Large intestine (tissue), 3 donors: Measurements from ENCODE around the gene SHISA6. TPM values are rescaled to one million over a fixed set of nuclear protein-coding genes. Genes with fewer than 3 reads are reported as not detected.
"Not testable (repeated sequence)": the region's sequence is repeated elsewhere in the genome, so short reads cannot be mapped to it uniquely, and the experiment has no call there.

ENCODE experiments used
- DNase-seq, 2 donors: peaks; one replicate each; pipeline versions ENCODE4 v3.0.0 to v3.0.0-alpha.2; 2013
- H3K27ac ChIP-seq: one replicate; pipeline ENCODE4 v1.5.1; 2013; ENCODE audit warnings: low read length
- H3K27me3 ChIP-seq: 2 replicates; pipeline ENCODE4 v1.6.1; 2013; ENCODE audit warnings: low read length; ENCODE audit not compliant: control insufficient read depth, insufficient read depth
- H3K36me3 ChIP-seq: 2 replicates; pipeline ENCODE4 v1.6.1; 2013; ENCODE audit warnings: low read length; ENCODE audit not compliant: control insufficient read depth, insufficient read depth
- H3K4me1 ChIP-seq: one replicate; pipeline ENCODE4 v1.6.1; 2013; ENCODE audit warnings: low read length; ENCODE audit not compliant: control insufficient read depth, insufficient read depth
- H3K4me3 ChIP-seq: one replicate; pipeline ENCODE4 v1.5.1; 2013; ENCODE audit warnings: low read length
- H3K9me3 ChIP-seq: one replicate; pipeline ENCODE4 v1.6.1; 2013; ENCODE audit warnings: mild to moderate bottlenecking, low read depth, low read length, moderate library complexity; ENCODE audit not compliant: control insufficient read depth
- WGBS: methylation state at CpG from one replicate; pipeline ENCODE4 v1.1.5; 2013; ENCODE audit warnings: low lambda C conversion rate; ENCODE audit not compliant: insufficient coverage; 5-methylcytosine and 5-hydroxymethylcytosine counted together
- polyA plus RNA-seq: library from polyadenylated mRNA; unstranded; fragments of 120-200 nt; gene quantifications from one replicate; pipeline ENCODE4 v1.2.1, GENCODE V29; 2013

SHISA6 gene
- polyA plus RNA-seq, 1 donor: 0.24 TPM

DNA sequence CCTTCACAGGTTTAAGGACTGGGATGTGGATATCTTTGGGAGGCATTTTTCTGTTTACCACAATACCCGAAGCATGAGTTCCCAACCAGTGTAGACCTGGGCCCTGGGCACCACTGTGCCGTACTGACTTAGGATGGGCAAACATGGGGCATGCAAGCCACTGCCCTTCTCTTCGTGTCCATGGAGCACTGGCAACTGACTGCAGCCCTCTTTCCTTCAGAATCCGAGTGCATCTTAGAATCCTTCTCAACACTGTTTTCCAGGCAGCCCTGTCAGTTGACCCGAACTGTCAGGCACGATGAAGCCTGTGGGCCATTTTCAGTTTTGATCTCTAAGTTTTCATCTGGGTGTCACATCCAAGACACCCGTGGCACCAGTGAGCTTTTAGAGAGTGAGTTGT is 59.2 kb downstream of the SHISA6 start:
- no peak for DNase-seq
- 71% methylated on average over 1 of the region's 7 CpGs for WGBS
- Histone ChIP-seq H3K27me3 (no peaks in the 10 kb centered on the region), H3K4me1 (no peaks in the 10 kb centered on the region), H3K36me3 (no peaks in the 10 kb centered on the region), H3K4me3 (no peak overlapping the region), H3K9me3 (no peaks in the 10 kb centered on the region), H3K27ac (no peak overlapping the region)

DNA sequence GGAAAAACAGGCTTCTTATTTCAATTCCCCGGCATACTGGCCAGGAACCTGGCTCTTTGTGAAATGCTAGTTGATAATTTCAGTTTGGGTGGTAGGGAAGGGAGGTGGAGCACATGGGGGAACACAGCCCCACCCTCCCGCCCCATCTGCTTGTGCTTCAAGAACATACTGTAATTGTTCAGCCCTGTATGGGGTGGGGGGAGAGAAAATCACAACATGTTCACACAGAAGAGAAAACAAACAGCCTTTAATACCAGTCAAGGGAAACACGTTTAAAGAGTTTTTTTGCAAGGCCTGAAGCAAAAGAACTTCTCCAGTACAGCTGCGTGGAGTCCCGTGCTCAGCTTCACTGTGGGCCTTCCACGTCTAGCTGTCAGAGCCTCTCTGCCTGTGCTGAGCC is 59.7 kb downstream of the SHISA6 start:
- H3K4me3 ChIP-seq: no peak overlapping the region

DNA sequence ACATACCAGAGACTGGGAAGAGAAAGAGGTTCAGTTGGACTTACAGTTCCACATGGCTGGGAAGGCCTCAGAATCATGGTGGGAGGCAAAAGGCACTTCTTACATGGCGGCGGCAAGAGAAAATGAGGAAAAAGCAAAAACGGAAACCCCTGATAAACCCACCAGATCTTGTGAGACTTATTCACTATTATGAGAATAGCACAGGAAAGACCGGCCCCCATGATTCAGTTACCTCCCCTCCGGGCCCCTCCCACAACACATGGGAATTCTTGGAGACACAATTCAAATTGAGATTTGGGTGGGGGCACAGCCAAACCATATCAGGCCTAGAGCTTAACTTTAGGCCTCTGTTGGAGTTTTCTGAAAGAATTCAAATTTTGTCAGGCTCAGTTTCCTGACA is 60.9 kb downstream of the SHISA6 start:
- H3K9me3 ChIP-seq, DNase-seq, H3K4me3 ChIP-seq, H3K4me1 ChIP-seq, H3K27ac ChIP-seq, H3K36me3 ChIP-seq, H3K27me3 ChIP-seq: not testable (repeated sequence)
- WGBS: 96% methylated on average over 3 of the region's 5 CpGs

More for the DNA sequence above, 59.7 kb downstream of the SHISA6 start:
- DNase-seq: no peak
- Histone ChIP-seq H3K27ac (no peak overlapping the region), H3K27me3 (no peaks in the 10 kb centered on the region), H3K4me1 (no peaks in the 10 kb centered on the region), H3K9me3 (no peaks in the 10 kb centered on the region), H3K36me3 (no peaks in the 10 kb centered on the region)
- WGBS: no CpG with 5 or more reads among the region's 6 CpGs

DNA sequence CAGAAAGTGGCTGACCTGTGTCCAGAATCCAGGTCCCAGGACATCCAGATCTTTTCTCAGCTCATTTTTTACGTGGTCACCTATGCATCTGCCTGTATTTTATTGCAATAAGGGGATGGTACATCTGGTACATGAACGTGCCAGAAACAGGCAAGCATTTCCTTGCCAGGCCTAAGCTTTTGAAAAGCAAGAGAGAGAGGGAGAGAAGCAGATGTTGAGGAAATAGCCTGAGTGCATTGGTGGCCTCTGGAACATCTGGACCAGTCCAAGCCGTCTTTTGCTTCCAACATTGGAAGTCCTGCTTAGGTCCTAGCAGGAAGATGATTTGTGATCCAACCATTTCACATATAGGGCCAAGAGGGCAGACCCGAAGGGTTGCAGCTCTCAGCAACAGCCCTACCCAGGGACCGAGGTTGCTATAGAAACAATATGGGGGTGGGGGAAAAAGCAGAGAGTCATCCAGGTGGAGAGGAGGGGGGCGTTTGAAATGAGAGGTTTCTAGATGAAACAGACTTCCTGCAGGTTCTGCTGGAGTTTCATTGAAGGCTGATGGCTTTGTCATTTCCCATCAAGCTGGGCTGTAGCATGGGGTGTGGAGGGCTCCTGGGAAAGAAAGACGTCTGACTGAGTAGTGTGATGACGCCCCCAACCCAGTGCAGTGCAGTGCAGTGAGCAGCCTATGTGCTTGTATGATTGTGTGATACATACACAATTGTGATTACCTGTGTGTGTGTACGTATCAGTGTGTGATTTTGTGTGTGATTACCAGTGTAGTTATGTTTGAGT is 61.6 kb downstream of the SHISA6 start:
- Histone ChIP-seq H3K27ac (no peak overlapping the region), H3K9me3 (no peaks in the 10 kb centered on the region), H3K4me1 (no peaks in the 10 kb centered on the region), H3K36me3 (no peaks in the 10 kb centered on the region), H3K4me3 (no peak overlapping the region), H3K27me3 (no peaks in the 10 kb centered on the region)
- WGBS: no CpG with 5 or more reads among the region's 9 CpGs
- no peak for DNase-seq

DNA sequence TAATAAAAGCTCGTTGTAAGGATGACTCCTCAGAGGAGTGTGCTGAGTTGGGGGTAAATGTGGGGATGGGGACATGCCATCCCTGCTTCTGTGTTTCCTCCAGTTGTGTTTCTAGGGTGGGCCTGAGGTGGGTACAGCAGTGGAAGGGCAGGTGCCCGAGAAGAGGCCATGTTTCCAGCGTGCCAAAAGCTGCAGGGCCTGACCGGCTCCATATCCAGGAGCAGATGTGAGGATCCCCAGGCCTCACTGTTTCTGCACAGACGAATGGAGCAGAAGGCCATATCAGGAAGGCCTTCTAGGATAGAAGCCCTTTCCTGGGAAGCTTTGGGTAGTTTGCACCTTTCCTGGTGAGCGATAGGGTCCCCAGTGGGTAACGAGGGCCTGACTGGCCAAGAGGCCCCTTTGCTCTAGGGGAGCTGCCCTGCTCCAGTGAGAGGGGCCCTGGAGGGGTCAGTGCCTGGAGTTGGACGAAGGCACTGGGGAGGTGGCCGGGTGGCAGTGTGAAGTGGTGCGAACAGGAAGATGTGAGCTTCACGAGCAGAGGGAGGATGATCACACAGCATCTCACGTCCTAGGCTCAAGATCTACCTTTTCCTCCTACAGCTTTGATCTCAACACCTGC is 62.9 kb downstream of the SHISA6 start:
- Histone ChIP-seq H3K27me3 (no peaks in the 10 kb centered on the region), H3K4me1 (no peaks in the 10 kb centered on the region), H3K36me3 (no peaks in the 10 kb centered on the region), H3K4me3 (no peak overlapping the region), H3K9me3 (no peaks in the 10 kb centered on the region), H3K27ac (no peak overlapping the region)
- DNase-seq: no peak
- no CpG with 5 or more reads among the region's 12 CpGs for WGBS

DNA sequence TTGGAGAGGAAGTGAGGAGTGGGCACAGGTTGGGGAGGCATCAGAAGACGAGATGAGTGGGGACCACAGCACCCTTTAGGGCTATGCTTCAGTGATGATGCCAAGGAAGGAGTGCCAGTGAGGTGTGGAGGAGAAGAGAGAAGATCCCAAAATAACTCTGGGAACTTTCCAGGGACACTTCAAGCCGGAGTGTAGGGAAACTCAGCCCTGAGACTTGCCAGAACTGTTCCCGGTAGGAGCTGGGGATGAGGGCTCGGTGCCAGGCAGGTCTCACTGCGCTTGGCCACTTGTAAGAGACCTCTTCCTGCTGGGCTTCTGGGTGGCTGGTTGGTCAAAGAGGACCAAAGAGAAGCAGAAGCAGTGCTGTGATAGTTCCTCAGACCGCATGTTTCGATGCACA is 63.6 kb downstream of the SHISA6 start:
- no peak overlapping the region for H3K27ac ChIP-seq
- no peaks in the 10 kb centered on the region for H3K4me1 ChIP-seq
- no peaks in the 10 kb centered on the region for H3K36me3 ChIP-seq
- H3K27me3 ChIP-seq: no peaks in the 10 kb centered on the region
- DNase-seq: no peak
- H3K9me3 ChIP-seq: no peaks in the 10 kb centered on the region
- no peak overlapping the region for H3K4me3 ChIP-seq
- no CpG with 5 or more reads among the region's 7 CpGs for WGBS

DNA sequence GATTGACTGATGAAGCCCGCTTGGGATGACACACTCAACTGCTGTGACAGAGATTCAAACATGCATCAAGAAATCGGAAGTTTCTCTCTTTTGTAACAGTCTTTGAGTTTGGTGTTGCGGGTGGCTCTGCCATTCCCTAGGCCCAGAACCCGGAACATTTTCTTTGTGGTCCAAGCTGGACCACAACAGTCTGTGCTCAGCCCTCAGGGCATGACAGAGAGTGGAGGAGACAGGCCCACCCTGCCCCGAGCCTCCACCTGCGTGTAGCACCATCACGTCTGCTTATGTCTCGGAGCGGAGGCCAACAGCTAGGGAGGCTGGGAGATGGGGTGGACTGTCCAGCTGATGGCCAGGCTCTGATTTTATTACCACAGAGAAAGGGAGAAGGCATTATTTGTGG is 64.5 kb downstream of the SHISA6 start:
- no peaks in the 10 kb centered on the region for H3K4me1 ChIP-seq
- H3K27me3 ChIP-seq: no peaks in the 10 kb centered on the region
- H3K4me3 ChIP-seq: no peak overlapping the region
- no peak overlapping the region for H3K27ac ChIP-seq
- no peak for DNase-seq
- no CpG with 5 or more reads among the region's 9 CpGs for WGBS
- H3K9me3 ChIP-seq: no peaks in the 10 kb centered on the region
- no peaks in the 10 kb centered on the region for H3K36me3 ChIP-seq

DNA sequence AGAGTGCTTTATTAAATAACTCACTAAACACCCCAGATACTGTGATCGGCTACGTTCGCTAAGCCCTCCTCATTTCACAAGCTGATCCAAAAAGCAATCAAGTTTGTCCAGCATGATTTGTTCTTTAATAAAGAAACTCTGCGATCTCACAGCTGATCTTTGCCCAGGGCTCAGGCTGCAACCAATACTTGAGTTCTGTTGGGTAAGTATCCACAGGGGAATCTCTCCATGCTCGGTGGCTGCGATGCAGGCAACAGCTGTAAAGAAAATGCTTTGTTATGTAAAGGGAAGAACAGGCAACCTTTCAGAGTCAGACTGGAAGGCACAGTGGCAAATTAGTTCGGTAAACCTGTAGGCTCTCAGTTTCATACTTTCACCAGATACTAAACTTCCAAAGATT is 67.5 kb downstream of the SHISA6 start:
- Histone ChIP-seq H3K9me3 (no peaks in the 10 kb centered on the region), H3K27ac (no peak overlapping the region), H3K36me3 (no peaks in the 10 kb centered on the region), H3K27me3 (no peaks in the 10 kb centered on the region), H3K4me1 (no peaks in the 10 kb centered on the region), H3K4me3 (no peak overlapping the region)
- WGBS: 60% methylated on average over 1 of the region's 7 CpGs
- no peak for DNase-seq

DNA sequence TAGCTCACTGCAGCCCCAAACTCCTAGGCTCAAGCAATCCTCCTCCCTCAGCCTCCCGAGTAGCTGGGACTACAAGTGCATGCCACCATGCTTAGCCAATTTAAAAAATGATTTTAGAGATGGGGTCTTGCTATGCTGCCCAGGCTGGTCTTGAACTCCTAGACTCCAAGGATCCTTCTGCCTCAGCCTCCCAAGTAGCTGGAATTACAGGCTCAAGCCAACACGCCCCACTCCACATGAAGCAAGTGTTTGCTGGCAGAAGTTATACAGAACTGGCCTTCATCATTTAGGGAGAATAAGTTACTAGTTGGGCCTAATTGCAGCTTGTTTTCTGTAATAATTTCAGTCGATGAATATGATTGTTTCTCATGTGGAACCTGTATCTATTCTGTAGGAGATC is 68.0 kb downstream of the SHISA6 start:
- no CpG with 5 or more reads among the region's 3 CpGs for WGBS
- no peak for DNase-seq
- no peaks in the 10 kb centered on the region for H3K27me3 ChIP-seq

DNA sequence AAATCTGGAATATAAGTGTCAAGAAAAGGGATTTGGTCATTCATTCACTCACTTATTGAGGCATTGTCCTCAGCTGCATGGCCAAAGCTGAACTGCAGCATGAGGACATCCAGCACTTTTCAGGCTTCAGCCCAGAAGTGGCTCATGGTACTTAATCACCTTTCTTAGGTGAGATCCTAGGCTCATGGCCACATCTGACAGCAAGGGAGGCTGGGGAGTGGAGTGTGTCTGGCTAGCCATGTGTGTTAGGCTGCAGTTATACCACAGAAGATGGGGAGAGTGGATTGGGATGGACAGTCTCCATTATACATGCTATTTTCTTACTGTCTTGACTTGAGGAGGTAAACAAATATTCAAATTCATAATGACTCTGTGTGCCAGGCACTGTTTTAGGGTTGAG is 68.8 kb downstream of the SHISA6 start:
- no peaks in the 10 kb centered on the region for H3K9me3 ChIP-seq
- H3K4me3 ChIP-seq: no peak overlapping the region
- H3K36me3 ChIP-seq: no peaks in the 10 kb centered on the region
- DNase-seq: no peak
- no peaks in the 10 kb centered on the region for H3K27me3 ChIP-seq
- H3K4me1 ChIP-seq: no peaks in the 10 kb centered on the region
- no peak overlapping the region for H3K27ac ChIP-seq

More for the DNA sequence above, 68.0 kb downstream of the SHISA6 start:
- no peaks in the 10 kb centered on the region for H3K9me3 ChIP-seq
- no peaks in the 10 kb centered on the region for H3K4me1 ChIP-seq
- no peak overlapping the region for H3K27ac ChIP-seq
- H3K36me3 ChIP-seq: no peaks in the 10 kb centered on the region
- no peak overlapping the region for H3K4me3 ChIP-seq

DNA sequence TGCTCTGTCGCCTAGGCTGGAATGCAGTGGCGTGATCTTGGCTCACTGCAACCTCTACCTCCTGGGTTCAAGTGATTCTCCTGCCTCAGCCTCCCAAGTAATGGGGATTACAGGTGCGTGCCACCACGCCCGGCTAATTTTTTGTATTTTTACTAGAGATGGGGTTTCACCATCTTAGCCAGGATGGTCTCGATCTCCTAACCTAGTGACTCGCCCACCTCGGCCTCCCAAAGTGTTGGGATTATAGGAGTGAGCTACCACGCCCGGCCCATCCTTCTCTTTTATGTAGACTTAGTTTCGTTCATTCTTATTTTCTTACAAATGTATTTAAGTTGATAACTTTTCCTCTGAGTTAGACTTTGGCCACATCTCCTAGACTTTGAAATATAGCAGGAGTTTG is 75.4 kb downstream of the SHISA6 start:
- DNase-seq, H3K9me3 ChIP-seq, H3K36me3 ChIP-seq, H3K27ac ChIP-seq, H3K27me3 ChIP-seq, H3K4me3 ChIP-seq, H3K4me1 ChIP-seq: not testable (repeated sequence)
- no CpG with 5 or more reads among the region's 11 CpGs for WGBS
